ENCODE results near the gene COL4A4. TPM values are rescaled to one million over a fixed set of nuclear protein-coding genes. Genes with fewer than 3 reads are reported as not detected.
A peak's percentile ranks its signal among the peaks of the same experiment; 100 is the strongest.

The COL4A4 gene
- total RNA-seq, 2 experiments from 2014 or later: not detected

GRCh38 chr2:226984750-226985582, 179.0 kb downstream of the COL4A4 start:
- peak; percentile 31 for DNase-seq
- intact Hi-C loops (cut with micrococcal nuclease): loop anchor here (1.0 to 10.0 kb wide), 5 partner anchors 80 to 1096 kb away; no protein-coding TSS in a partner anchor
- no peaks in the 10 kb centered on the region for H3K9me3 Mint-ChIP-seq
- ChIA-PET CTCF (interaction anchor here (0.7 to 5.1 kb wide), 5 partner anchors 9 to 1314 kb away, joined by 3 to 29 read pairs (median 3); partner anchors contain the start of gene IRS1), POLR2A (no interaction called here)
- no peak overlapping the region for H3K4me3 Mint-ChIP-seq
- H3K36me3 Mint-ChIP-seq: no peaks in the 10 kb centered on the region
- no peak overlapping the region for H3K27ac Mint-ChIP-seq
- peaks cover 20% of the 10 kb centered on the region for H3K4me1 Mint-ChIP-seq (ENCODE audit: low read depth)
- H3K27me3 Mint-ChIP-seq: no peaks in the 10 kb centered on the region

- ChIA-PET CTCF (interaction anchor here (0.8 to 5.1 kb wide), 2 partner anchors 14 to 183 kb away, joined by 3 to 29 read pairs; partner anchors contain the start of gene IRS1), POLR2A (no interaction called here)
- Mint-ChIP-seq H3K4me1 (ENCODE audit: low read depth) (peaks cover 20% of the 10 kb centered on the region), H3K27me3 (no peaks in the 10 kb centered on the region), H3K36me3 (no peaks in the 10 kb centered on the region), H3K27ac (no peak overlapping the region), H3K9me3 (no peaks in the 10 kb centered on the region), H3K4me3 (no peak overlapping the region)
- DNase-seq: no peak
- intact Hi-C loops (cut with micrococcal nuclease): loop anchor here (2.0 to 10.0 kb wide), 3 partner anchors 79 to 1095 kb away; no protein-coding TSS in a partner anchor
Measured at GRCh38 chr2:226983895-226984749, 179.9 kb downstream of the COL4A4 start.

- Mint-ChIP-seq H3K36me3 (no peaks in the 10 kb centered on the region), H3K4me1 (ENCODE audit: low read depth) (peaks cover 25% of the 10 kb centered on the region), H3K9me3 (no peaks in the 10 kb centered on the region), H3K4me3 (no peak overlapping the region), H3K27me3 (no peaks in the 10 kb centered on the region), H3K27ac (no peak overlapping the region)
- intact Hi-C loops (cut with micrococcal nuclease): loop anchor here (10.0 kb wide), 1 partner anchor 77 kb away; no protein-coding TSS in a partner anchor
- ChIA-PET POLR2A (no interaction called here), CTCF (interaction anchor here (1.1 to 5.1 kb wide), 2 partner anchors 180 to 1317 kb away, joined by 3 to 29 read pairs; partner anchors contain the start of gene IRS1)
- no peak for DNase-seq
Measured at GRCh38 chr2:226981791-226982326, 182.1 kb downstream of the COL4A4 start.

GRCh38 chr2:226979004-226979403, 185.0 kb downstream of the COL4A4 start:
- intact Hi-C loops (cut with micrococcal nuclease): no loop called here
- Mint-ChIP-seq H3K9me3 (no peaks in the 10 kb centered on the region), H3K4me3 (no peak overlapping the region), H3K4me1 (ENCODE audit: low read depth) (peaks cover 12% of the 10 kb centered on the region), H3K27ac (no peak overlapping the region), H3K36me3 (no peaks in the 10 kb centered on the region), H3K27me3 (no peaks in the 10 kb centered on the region)
- ChIA-PET CTCF (no interaction called here), POLR2A (no interaction called here)
- no peak for DNase-seq

GRCh38 chr2:226978300-226978699, 185.7 kb downstream of the COL4A4 start:
- Mint-ChIP-seq H3K36me3 (peaks cover 4% of the 10 kb centered on the region), H3K4me1 (ENCODE audit: low read depth) (peaks cover 5% of the 10 kb centered on the region), H3K27ac (no peak overlapping the region), H3K9me3 (no peaks in the 10 kb centered on the region), H3K4me3 (no peak overlapping the region), H3K27me3 (no peaks in the 10 kb centered on the region)
- intact Hi-C loops (cut with micrococcal nuclease): no loop called here
- ChIA-PET POLR2A (interaction anchor here (0.5 kb wide), 2 partner anchors 247 to 423 kb away, joined by 3 to 5 read pairs; no protein-coding TSS in a partner anchor), CTCF (no interaction called here)
- no peak for DNase-seq

GRCh38 chr2:226977775-226978190, 186.2 kb downstream of the COL4A4 start:
- Mint-ChIP-seq H3K9me3 (no peaks in the 10 kb centered on the region), H3K36me3 (peaks cover 8% of the 10 kb centered on the region), H3K27ac (no peak overlapping the region), H3K4me3 (no peak overlapping the region), H3K4me1 (ENCODE audit: low read depth) (peaks cover 5% of the 10 kb centered on the region), H3K27me3 (no peaks in the 10 kb centered on the region)
- intact Hi-C loops (cut with micrococcal nuclease): no loop called here
- ChIA-PET POLR2A (interaction anchor here (0.5 kb wide), 1 partner anchor 424 kb away, joined by 3 read pairs; no protein-coding TSS in a partner anchor), CTCF (no interaction called here)
- DNase-seq: no peak

- Mint-ChIP-seq H3K27ac (no peak overlapping the region), H3K4me1 (ENCODE audit: low read depth) (peaks cover 9% of the 10 kb centered on the region), H3K36me3 (peaks cover 12% of the 10 kb centered on the region), H3K27me3 (no peaks in the 10 kb centered on the region), H3K4me3 (no peak overlapping the region), H3K9me3 (no peaks in the 10 kb centered on the region)
- ChIA-PET POLR2A (no interaction called here), CTCF (no interaction called here)
- intact Hi-C loops (cut with micrococcal nuclease): no loop called here
- DNase-seq: no peak
Measured at GRCh38 chr2:226973816-226974215, 190.2 kb downstream of the COL4A4 start.

- H3K27ac Mint-ChIP-seq: no peak overlapping the region
- CTCF ChIA-PET: no interaction called here
Measured at GRCh38 chr2:226971770-226972169, 192.2 kb downstream of the COL4A4 start.

GRCh38 chr2:226971084-226971483, 192.9 kb downstream of the COL4A4 start:
- Mint-ChIP-seq H3K4me3 (no peak overlapping the region), H3K9me3 (no peaks in the 10 kb centered on the region), H3K27ac (no peak overlapping the region), H3K36me3 (peaks cover 16% of the 10 kb centered on the region), H3K4me1 (ENCODE audit: low read depth) (peaks cover 4% of the 10 kb centered on the region), H3K27me3 (no peaks in the 10 kb centered on the region)
- intact Hi-C loops (cut with micrococcal nuclease): no loop called here
- no peak for DNase-seq
- POLR2A ChIA-PET: interaction anchor here (0.6 kb wide), 1 partner anchor 9 kb away, joined by 3 read pairs; no protein-coding TSS in a partner anchor
- CTCF ChIA-PET: no interaction called here

More at GRCh38 chr2:226971770-226972169, 192.2 kb downstream of the COL4A4 start:
- DNase-seq: no peak
- Mint-ChIP-seq H3K4me3 (no peak overlapping the region), H3K9me3 (no peaks in the 10 kb centered on the region), H3K36me3 (peaks cover 16% of the 10 kb centered on the region), H3K4me1 (ENCODE audit: low read depth) (peaks cover 4% of the 10 kb centered on the region), H3K27me3 (no peaks in the 10 kb centered on the region)
- intact Hi-C loops (cut with micrococcal nuclease): no loop called here
- POLR2A ChIA-PET: interaction anchor here (0.6 kb wide), 1 partner anchor 8 kb away, joined by 3 read pairs; no protein-coding TSS in a partner anchor

- no peak for DNase-seq
- peaks cover 16% of the 10 kb centered on the region for H3K36me3 Mint-ChIP-seq
- intact Hi-C loops (cut with micrococcal nuclease): no loop called here
- no peak overlapping the region for H3K4me3 Mint-ChIP-seq
- H3K4me1 Mint-ChIP-seq (ENCODE audit: low read depth): peaks cover 4% of the 10 kb centered on the region
- CTCF ChIA-PET: no interaction called here
- no peaks in the 10 kb centered on the region for H3K27me3 Mint-ChIP-seq
- no peak overlapping the region for H3K27ac Mint-ChIP-seq
- POLR2A ChIA-PET: no interaction called here
- H3K9me3 Mint-ChIP-seq: no peaks in the 10 kb centered on the region
Measured at GRCh38 chr2:226970362-226970761, 193.6 kb downstream of the COL4A4 start.

GRCh38 chr2:226969417-226970080, 194.5 kb downstream of the COL4A4 start:
- intact Hi-C loops (cut with micrococcal nuclease): no loop called here
- CTCF ChIA-PET: no interaction called here

More at GRCh38 chr2:226969417-226970080, 194.5 kb downstream of the COL4A4 start:
- POLR2A ChIA-PET: no interaction called here
- H3K4me3 Mint-ChIP-seq: no peak overlapping the region
- H3K9me3 Mint-ChIP-seq: no peaks in the 10 kb centered on the region
- no peak for DNase-seq
- no peak overlapping the region for H3K27ac Mint-ChIP-seq
- peaks cover 16% of the 10 kb centered on the region for H3K36me3 Mint-ChIP-seq
- H3K27me3 Mint-ChIP-seq: no peaks in the 10 kb centered on the region
- peaks cover 4% of the 10 kb centered on the region for H3K4me1 Mint-ChIP-seq (ENCODE audit: low read depth)
